ENCODE results near the gene FRRS1L. TPM values are rescaled to one million over a fixed set of nuclear protein-coding genes. Genes with fewer than 3 reads are reported as not detected.

FRRS1L gene
- total and polyA plus RNA-seq, 2 of the 13 experiments (the other 11 are each of a cell fraction or from before 2014, with no cell fraction given) = 0.02 to 0.03 TPM

GRCh38 chr9:109118808-109119438 lies 48.1 kb downstream of the FRRS1L start (continued):
- TF ChIP-seq ESRRA (CRISPR knock-in tag; IDR thresholded peaks at IDR 0.05; ENCODE audit: low read depth) = peak; percentile 31; the same call in 1 of the 2 replicates
- no peak for TF ChIP-seq ZFAT (CRISPR knock-in tag; conservative IDR thresholded peaks at IDR 0.05)
- TF ChIP-seq, protein P1, sequence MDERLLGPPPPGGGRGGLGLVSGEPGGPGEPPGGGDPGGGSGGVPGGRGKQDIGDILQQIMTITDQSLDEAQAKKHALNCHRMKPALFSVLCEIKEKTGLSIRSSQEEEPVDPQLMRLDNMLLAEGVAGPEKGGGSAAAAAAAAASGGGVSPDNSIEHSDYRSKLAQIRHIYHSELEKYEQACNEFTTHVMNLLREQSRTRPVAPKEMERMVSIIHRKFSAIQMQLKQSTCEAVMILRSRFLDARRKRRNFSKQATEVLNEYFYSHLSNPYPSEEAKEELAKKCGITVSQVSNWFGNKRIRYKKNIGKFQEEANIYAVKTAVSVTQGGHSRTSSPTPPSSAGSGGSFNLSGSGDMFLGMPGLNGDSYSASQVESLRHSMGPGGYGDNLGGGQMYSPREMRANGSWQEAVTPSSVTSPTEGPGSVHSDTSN (CRISPR knock-in tag; IDR thresholded peaks at IDR 0.05) = no peak
- no peak for TF ChIP-seq ZC3H4 (CRISPR knock-in tag; IDR thresholded peaks at IDR 0.05; ENCODE audit: borderline replicate concordance)
- no peak; the same call in 1 of the 2 replicates for TF ChIP-seq TBX2 (CRISPR knock-in tag; IDR thresholded peaks at IDR 0.05; ENCODE audit: borderline replicate concordance)
- TF ChIP-seq SAFB2 (CRISPR knock-in tag; IDR thresholded peaks at IDR 0.05; ENCODE audit: borderline replicate concordance, low read depth) = 0 out of 2 replicates have a peak, but pooled peaks have one; percentile 19
- TF ChIP-seq, protein P2, sequence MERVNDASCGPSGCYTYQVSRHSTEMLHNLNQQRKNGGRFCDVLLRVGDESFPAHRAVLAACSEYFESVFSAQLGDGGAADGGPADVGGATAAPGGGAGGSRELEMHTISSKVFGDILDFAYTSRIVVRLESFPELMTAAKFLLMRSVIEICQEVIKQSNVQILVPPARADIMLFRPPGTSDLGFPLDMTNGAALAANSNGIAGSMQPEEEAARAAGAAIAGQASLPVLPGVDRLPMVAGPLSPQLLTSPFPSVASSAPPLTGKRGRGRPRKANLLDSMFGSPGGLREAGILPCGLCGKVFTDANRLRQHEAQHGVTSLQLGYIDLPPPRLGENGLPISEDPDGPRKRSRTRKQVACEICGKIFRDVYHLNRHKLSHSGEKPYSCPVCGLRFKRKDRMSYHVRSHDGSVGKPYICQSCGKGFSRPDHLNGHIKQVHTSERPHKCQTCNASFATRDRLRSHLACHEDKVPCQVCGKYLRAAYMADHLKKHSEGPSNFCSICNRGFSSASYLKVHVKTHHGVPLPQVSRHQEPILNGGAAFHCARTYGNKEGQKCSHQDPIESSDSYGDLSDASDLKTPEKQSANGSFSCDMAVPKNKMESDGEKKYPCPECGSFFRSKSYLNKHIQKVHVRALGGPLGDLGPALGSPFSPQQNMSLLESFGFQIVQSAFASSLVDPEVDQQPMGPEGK (CRISPR knock-in tag; IDR thresholded peaks at IDR 0.05) = 0 out of 2 replicates have a peak, but pooled peaks have one; percentile 27
- TF ChIP-seq KLF6 (CRISPR knock-in tag; IDR thresholded peaks at IDR 0.05) = peak; percentile 13; the same call in 1 of the 2 replicates
- no peak for TF ChIP-seq MAFK (conservative IDR thresholded peaks at IDR 0.05 in 1 of 2, IDR thresholded peaks at IDR 0.05 in 1 of 2; ENCODE audit: low read length in 2 of 2)
- TF ChIP-seq ZNF431 (CRISPR knock-in tag; IDR thresholded peaks at IDR 0.05; ENCODE audit: borderline replicate concordance, low read depth) = peak; percentile 19; the same call in 1 of the 2 replicates
- TF ChIP-seq ZFP82 (CRISPR knock-in tag; IDR thresholded peaks at IDR 0.05; ENCODE audit: borderline replicate concordance) = no peak
- peak; percentile 53; the same call in 1 of the 2 replicates for TF ChIP-seq NFE2L1 (CRISPR knock-in tag; IDR thresholded peaks at IDR 0.05; ENCODE audit: borderline replicate concordance)
- TF ChIP-seq, protein P3, sequence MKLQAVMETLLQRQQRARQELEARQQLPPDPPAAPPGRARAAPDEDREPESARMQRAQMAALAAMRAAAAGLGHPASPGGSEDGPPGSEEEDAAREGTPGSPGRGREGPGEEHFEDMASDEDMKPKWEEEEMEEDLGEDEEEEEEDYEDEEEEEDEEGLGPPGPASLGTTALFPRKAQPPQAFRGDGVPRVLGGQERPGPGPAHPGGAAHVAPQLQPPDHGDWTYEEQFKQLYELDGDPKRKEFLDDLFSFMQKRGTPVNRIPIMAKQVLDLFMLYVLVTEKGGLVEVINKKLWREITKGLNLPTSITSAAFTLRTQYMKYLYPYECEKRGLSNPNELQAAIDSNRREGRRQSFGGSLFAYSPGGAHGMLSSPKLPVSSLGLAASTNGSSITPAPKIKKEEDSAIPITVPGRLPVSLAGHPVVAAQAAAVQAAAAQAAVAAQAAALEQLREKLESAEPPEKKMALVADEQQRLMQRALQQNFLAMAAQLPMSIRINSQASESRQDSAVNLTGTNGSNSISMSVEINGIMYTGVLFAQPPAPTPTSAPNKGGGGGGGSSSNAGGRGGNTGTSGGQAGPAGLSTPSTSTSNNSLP (IDR thresholded peaks at IDR 0.05; ENCODE audit: low read depth, low read length) = no peak
- TF ChIP-seq HDAC2 (CRISPR knock-in tag; IDR thresholded peaks at IDR 0.05) = no peak
- TF ChIP-seq KDM5A (IDR thresholded peaks at IDR 0.05; ENCODE audit: borderline replicate concordance, low read length) = no peak
- TF ChIP-seq ZNF343 (CRISPR knock-in tag; IDR thresholded peaks at IDR 0.05) = no peak
- TF ChIP-seq SYNCRIP (IDR thresholded peaks at IDR 0.05; ENCODE audit: insufficient read depth, low read depth, low read length) = no peak
- TF ChIP-seq, protein P4, sequence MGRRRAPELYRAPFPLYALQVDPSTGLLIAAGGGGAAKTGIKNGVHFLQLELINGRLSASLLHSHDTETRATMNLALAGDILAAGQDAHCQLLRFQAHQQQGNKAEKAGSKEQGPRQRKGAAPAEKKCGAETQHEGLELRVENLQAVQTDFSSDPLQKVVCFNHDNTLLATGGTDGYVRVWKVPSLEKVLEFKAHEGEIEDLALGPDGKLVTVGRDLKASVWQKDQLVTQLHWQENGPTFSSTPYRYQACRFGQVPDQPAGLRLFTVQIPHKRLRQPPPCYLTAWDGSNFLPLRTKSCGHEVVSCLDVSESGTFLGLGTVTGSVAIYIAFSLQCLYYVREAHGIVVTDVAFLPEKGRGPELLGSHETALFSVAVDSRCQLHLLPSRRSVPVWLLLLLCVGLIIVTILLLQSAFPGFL (CRISPR knock-in tag; IDR thresholded peaks at IDR 0.05) = no peak
- no peak for TF ChIP-seq JARID2 (CRISPR knock-in tag; IDR thresholded peaks at IDR 0.05; ENCODE audit: insufficient replicate concordance)
- TF ChIP-seq ZNF7 (CRISPR knock-in tag; IDR thresholded peaks at IDR 0.05) = no peak
- TF ChIP-seq ZNF784 (CRISPR knock-in tag; IDR thresholded peaks at IDR 0.05; ENCODE audit: borderline replicate concordance) = peak; percentile 1; the same call in 1 of the 2 replicates
- no peak for TF ChIP-seq ZNF441 (CRISPR knock-in tag; IDR thresholded peaks at IDR 0.05; ENCODE audit: borderline replicate concordance)

Measured in HepG2 (cell line).